GM23248 (cell line): ENCODE results near the gene DNASE1L1. TPM values are rescaled to one million over a fixed set of nuclear protein-coding genes. Genes with fewer than 3 reads are reported as not detected.

ENCODE experiments used
- DNase-seq: peaks from one replicate; pipeline ENCODE4 v3.0.0-alpha.2; 2015
- H2AFZ ChIP-seq: fragments of 200-600 bp; sonication (generic); 2 replicates; pipeline ENCODE4 v1.6.1; 2016; ENCODE audit warnings: antibody characterized with exemption
- H3F3A ChIP-seq: fragments of 200-600 bp; sonication (generic); 2 replicates; pipeline ENCODE4 v1.6.1; 2016; ENCODE audit warnings: mild to moderate bottlenecking, antibody characterized with exemption, mixed run types; ENCODE audit not compliant: insufficient read depth
- H3K27ac ChIP-seq: fragments of 200-600 bp; sonication (generic); 2 replicates; pipeline ENCODE4 v1.5.1; 2016; ENCODE audit warnings: mild to moderate bottlenecking
- H3K27me3 ChIP-seq: fragments of 200-600 bp; sonication (generic); replicated peaks from 2 replicates; pipeline ENCODE4 v1.6.1; 2016; ENCODE audit warnings: mild to moderate bottlenecking; ENCODE audit not compliant: insufficient read depth
- H3K36me3 ChIP-seq: fragments of 200-600 bp; sonication (generic); 2 replicates; pipeline ENCODE4 v1.6.1; 2016; ENCODE audit warnings: low read depth, mild to moderate bottlenecking
- H3K4me1 ChIP-seq: fragments of 200-600 bp; sonication (generic); 2 replicates; pipeline ENCODE4 v1.6.1; 2016; ENCODE audit warnings: mild to moderate bottlenecking; ENCODE audit not compliant: insufficient read depth
- H3K4me2 ChIP-seq: fragments of 200-600 bp; sonication (generic); one replicate; pipeline ENCODE4 v1.6.1; 2016; ENCODE audit warnings: mild to moderate bottlenecking; ENCODE audit not compliant: unreplicated experiment
- H3K4me3 ChIP-seq: fragments of 200-600 bp; sonication (generic); 2 replicates; pipeline ENCODE4 v1.5.1; 2016; ENCODE audit warnings: mild to moderate bottlenecking
- H3K79me2 ChIP-seq: fragments of 200-600 bp; sonication (generic); 2 replicates; pipeline ENCODE4 v1.6.1; 2016; ENCODE audit warnings: mild to moderate bottlenecking; ENCODE audit not compliant: insufficient read depth
- H3K9ac ChIP-seq: fragments of 200-600 bp; sonication (generic); 2 replicates; pipeline ENCODE4 v1.6.1; 2016; ENCODE audit warnings: mild to moderate bottlenecking
- H3K9me2 ChIP-seq: fragments of 200-600 bp; sonication (generic); 2 replicates; pipeline ENCODE4 v1.6.1; 2016; ENCODE audit warnings: mixed run types, mild to moderate bottlenecking, moderate library complexity; ENCODE audit not compliant: insufficient read depth
- H3K9me3 ChIP-seq: fragments of 200-600 bp; sonication (generic); one replicate; pipeline ENCODE4 v1.6.1; 2017; ENCODE audit warnings: low read depth
- H4K20me1 ChIP-seq: fragments of 200-600 bp; sonication (generic); 2 replicates; pipeline ENCODE4 v1.6.0; 2016; ENCODE audit not compliant: insufficient read depth
- EZH2 ChIP-seq: fragments of 200-600 bp; sonication (generic); IDR thresholded peaks from 2 replicates; pipeline ENCODE4 v1.6.1; 2018; ENCODE audit warnings: antibody characterized with exemption, mild to moderate bottlenecking; ENCODE audit not compliant: insufficient read depth, poor library complexity, severe bottlenecking
- EZH2phosphoT487 ChIP-seq: fragments of 200-600 bp; sonication (generic); IDR thresholded peaks from 2 replicates; pipeline ENCODE4 v1.6.1; 2018; ENCODE audit warnings: antibody characterized with exemption, moderate library complexity, mild to moderate bottlenecking, low read depth; ENCODE audit not compliant: insufficient read depth
- WGBS, 2 experiments: methylation state at CpG; one replicate each; pipeline ENCODE4 v1.1.6; 2015 to 2017; ENCODE audit warnings: low lambda C conversion rate in 2 of 2, low coverage in 1 of 2; ENCODE audit errors: missing lambda C conversion rate in 2 of 2; 5-methylcytosine and 5-hydroxymethylcytosine counted together
- in situ Hi-C: fragments of 300-500 bp; cut with MboI; formaldehyde crosslinking; loops from 2 replicates; pipeline ENCODE4 v1.15.0; 2020
- polyA plus RNA-seq: library from polyadenylated mRNA; unstranded; fragments of >200 nt; fragmentation: Nextera tagmentation; extraction: Ambion mirVana; gene quantifications from 2 replicates; pipeline ENCODE4 v1.2.1, GENCODE V29; 2016
- total RNA-seq: library from RNA; depleted of rRNA; stranded (reverse); fragments of >200 nt; shearing (Covaris generic); gene quantifications from 2 replicates; pipeline ENCODE4 v1.2.3, GENCODE V29; 2014

DNASE1L1 gene
- total and polyA plus RNA-seq, 2 experiments from 2014 or later, result 16.6 to 60.7 TPM

- H3K4me2 ChIP-seq, result no peak overlapping the region
- H3K27ac ChIP-seq, result no peak overlapping the region
- no peak for DNase-seq
- H3K36me3 ChIP-seq, result no peaks in the 10 kb centered on the region
- no peaks in the 10 kb centered on the region for H4K20me1 ChIP-seq
- peak overlapping the region; percentile 72; the same call in 1 of the 2 replicates for H3K4me3 ChIP-seq
- no peaks in the 10 kb centered on the region for H3K9me2 ChIP-seq
- H2AFZ ChIP-seq, result no peak overlapping the region
- H3K9ac ChIP-seq, result no peak overlapping the region
- peaks cover 5% of the 10 kb centered on the region; the same call in 1 of the 2 replicates for H3K4me1 ChIP-seq
- no peaks in the 10 kb centered on the region for H3K9me3 ChIP-seq
- TF ChIP-seq EZH2phosphoT487 (no peak), EZH2 (no peak)
- H3K27me3 ChIP-seq, result no peaks in the 10 kb centered on the region
- in situ Hi-C loops, result no loop called here
- H3F3A ChIP-seq, result no peaks in the 10 kb centered on the region; the same call in 1 of the 2 replicates
- WGBS, 2 experiments, result 98 to 100% methylated on average over 6 to 14 of the region's 16 CpGs
- H3K79me2 ChIP-seq, result peaks cover 51% of the 10 kb centered on the region
These were observed 36.7 kb upstream of the DNASE1L1 start for GRCh38 chrX:154445776-154446175.

GRCh38 chrX:154444755-154445246, 35.7 kb upstream of the DNASE1L1 start:
- peak overlapping the region; percentile 87 for H3K9ac ChIP-seq
- peak overlapping the region; percentile 90 for H3K27ac ChIP-seq
- no peaks in the 10 kb centered on the region for H4K20me1 ChIP-seq
- no peaks in the 10 kb centered on the region for H3K36me3 ChIP-seq
- H2AFZ ChIP-seq, result no peak overlapping the region
- DNase-seq, result peak; percentile 15
- no peaks in the 10 kb centered on the region for H3K27me3 ChIP-seq
- H3F3A ChIP-seq, result no peaks in the 10 kb centered on the region; the same call in 1 of the 2 replicates
- H3K4me3 ChIP-seq, result peak overlapping the region; percentile 72
- no peaks in the 10 kb centered on the region for H3K9me2 ChIP-seq
- peaks cover 5% of the 10 kb centered on the region; the same call in 1 of the 2 replicates for H3K4me1 ChIP-seq
- no peak for TF ChIP-seq EZH2
- TF ChIP-seq EZH2phosphoT487, result no peak
- 23 to 31% methylated on average over 5 to 10 of the region's 13 CpGs for WGBS, 2 experiments
- peak overlapping the region; percentile 76 for H3K4me2 ChIP-seq
- no peaks in the 10 kb centered on the region for H3K9me3 ChIP-seq
- in situ Hi-C loops, result no loop called here
- H3K79me2 ChIP-seq, result peaks cover 61% of the 10 kb centered on the region

DNA sequence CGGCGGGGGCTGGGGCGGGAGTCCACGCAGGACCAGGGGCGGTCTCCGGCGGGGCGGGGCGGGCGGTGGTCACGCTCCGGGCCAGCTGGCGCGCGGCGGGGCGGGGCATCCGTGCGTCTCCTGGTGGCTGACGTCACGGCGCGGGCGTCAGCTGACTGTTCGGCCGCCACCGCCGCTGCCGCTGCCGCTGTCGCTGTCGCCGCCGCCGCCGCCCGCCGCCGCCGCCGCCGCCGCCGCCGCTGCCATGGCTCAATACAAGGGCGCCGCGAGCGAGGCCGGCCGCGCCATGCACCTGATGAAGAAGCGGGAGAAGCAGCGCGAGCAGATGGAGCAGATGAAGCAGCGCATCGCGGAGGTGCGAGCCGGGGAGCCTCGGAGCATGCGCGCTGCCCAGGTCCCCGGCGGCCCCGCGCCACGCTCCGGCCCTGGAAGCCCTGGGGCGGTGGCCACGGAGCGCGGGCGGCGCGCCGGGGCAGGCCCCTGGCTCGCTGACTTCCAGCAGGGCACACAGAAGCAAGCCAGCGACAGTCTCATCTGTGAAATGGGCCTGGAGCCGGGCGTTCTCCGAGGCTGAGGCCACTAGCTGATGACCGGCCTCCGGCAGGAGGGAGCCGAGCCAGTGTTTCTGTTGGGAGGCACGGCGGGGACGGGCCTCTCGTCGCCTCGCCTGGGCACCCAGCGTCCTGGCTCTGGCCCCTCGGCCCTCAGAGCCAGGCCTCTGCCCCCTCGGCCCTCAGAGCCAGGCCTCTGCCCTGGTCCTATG, 35.1 kb upstream of the DNASE1L1 start, which contains the start of gene FAM50A:
TSS of gene FAM50A (plus strand) at position 150 of the 763 bp plus-strand sequence. CDS start at position 245, 95 bp downstream.
- H3K9ac ChIP-seq, result peak within 1 kb of the TSS; percentile 87
- H4K20me1 ChIP-seq, result no peaks in the 10 kb centered on the region
- peak within 1 kb of the TSS; percentile 90 for H3K27ac ChIP-seq
- in situ Hi-C loops, result no loop called here
- H3K9me2 ChIP-seq, result no peaks in the 10 kb centered on the region
- H3K4me2 ChIP-seq, result peak within 1 kb of the TSS; percentile 76
- DNase-seq, result peak; percentile 87
- no peak within 1 kb of the TSS for H2AFZ ChIP-seq
- peak within 1 kb of the TSS; percentile 72 for H3K4me3 ChIP-seq
- no peaks in the 10 kb centered on the region for H3K9me3 ChIP-seq
- H3F3A ChIP-seq, result no peaks in the 10 kb centered on the region; the same call in 1 of the 2 replicates
- peaks cover 67% of the 10 kb centered on the region for H3K79me2 ChIP-seq
- peaks cover 5% of the 10 kb centered on the region; the same call in 1 of the 2 replicates for H3K4me1 ChIP-seq
- no peaks in the 10 kb centered on the region for H3K27me3 ChIP-seq
- WGBS, 2 experiments, result 0% methylated on average over 4 to 16 of the region's 94 CpGs
- no peaks in the 10 kb centered on the region for H3K36me3 ChIP-seq
- no peak for TF ChIP-seq EZH2phosphoT487
- no peak for TF ChIP-seq EZH2

DNA sequence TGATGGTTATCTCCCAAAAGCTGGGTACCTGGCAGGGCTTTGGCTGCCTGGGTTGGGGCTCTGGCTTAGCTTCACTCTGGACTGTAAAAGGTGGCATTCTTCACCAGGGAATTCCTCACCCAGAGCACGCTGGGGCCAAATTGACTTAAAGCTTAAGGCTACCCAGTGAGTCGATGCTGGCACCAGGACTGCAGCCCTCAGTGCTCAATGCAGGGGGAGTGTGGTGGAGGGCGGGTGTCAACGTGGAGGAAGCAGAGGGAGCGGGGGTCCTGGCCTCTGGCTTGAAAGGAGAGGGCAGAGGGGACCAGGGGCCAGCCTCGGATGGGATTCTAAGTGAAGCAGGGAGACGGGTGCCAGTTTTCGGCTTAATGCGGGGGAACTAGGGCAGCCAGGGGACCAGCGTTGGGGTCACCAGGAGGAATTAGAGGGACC, 34.4 kb upstream of the DNASE1L1 start:
- Histone ChIP-seq H2AFZ (no peak overlapping the region), H3K4me1 (peaks cover 5% of the 10 kb centered on the region; the same call in 1 of the 2 replicates), H3K4me2 (peak overlapping the region; percentile 28), H3K27me3 (no peaks in the 10 kb centered on the region), H3K9me3 (no peaks in the 10 kb centered on the region), H3F3A (no peaks in the 10 kb centered on the region; the same call in 1 of the 2 replicates), H3K4me3 (peak overlapping the region; percentile 59), H3K36me3 (no peaks in the 10 kb centered on the region), H3K79me2 (peaks cover 74% of the 10 kb centered on the region), H3K9ac (peak overlapping the region; percentile 87), H4K20me1 (no peaks in the 10 kb centered on the region), H3K9me2 (no peaks in the 10 kb centered on the region), H3K27ac (peak overlapping the region; percentile 90)
- TF ChIP-seq EZH2phosphoT487 (no peak), EZH2 (no peak)
- DNase-seq, result peak; percentile 42
- 7 to 9% methylated on average over 6 to 10 of the region's 10 CpGs for WGBS, 2 experiments
- in situ Hi-C loops, result no loop called here
